Cardiac fibroblast (primary cell): ENCODE results near the gene ERI3.

Experiments
- DNase-seq, 2 donors: peaks; one replicate each; pipeline versions ENCODE4 v3.0.0 to v3.0.0-alpha.2; 2010; ENCODE audit warnings: low read depth in 2 of 2
- H3K4me3 ChIP-seq, 2 donors: replicated peaks in 1 of 2; 1 replicate in 1 of 2; 2 replicates in 1 of 2; pipeline ENCODE4 v1.5.1; 2011; ENCODE audit warnings: low read depth in 2 of 2, low read length in 2 of 2, mild to moderate bottlenecking in 2 of 2, moderate library complexity in 1 of 2
- TF ChIP-seq, protein P1 (sequence below): IDR thresholded peaks from one replicate; pipeline ENCODE4 v1.5.1; 2011; ENCODE audit warnings: low read depth, mild to moderate bottlenecking, low read length, inconsistent platforms

Gene ERI3

DNA sequence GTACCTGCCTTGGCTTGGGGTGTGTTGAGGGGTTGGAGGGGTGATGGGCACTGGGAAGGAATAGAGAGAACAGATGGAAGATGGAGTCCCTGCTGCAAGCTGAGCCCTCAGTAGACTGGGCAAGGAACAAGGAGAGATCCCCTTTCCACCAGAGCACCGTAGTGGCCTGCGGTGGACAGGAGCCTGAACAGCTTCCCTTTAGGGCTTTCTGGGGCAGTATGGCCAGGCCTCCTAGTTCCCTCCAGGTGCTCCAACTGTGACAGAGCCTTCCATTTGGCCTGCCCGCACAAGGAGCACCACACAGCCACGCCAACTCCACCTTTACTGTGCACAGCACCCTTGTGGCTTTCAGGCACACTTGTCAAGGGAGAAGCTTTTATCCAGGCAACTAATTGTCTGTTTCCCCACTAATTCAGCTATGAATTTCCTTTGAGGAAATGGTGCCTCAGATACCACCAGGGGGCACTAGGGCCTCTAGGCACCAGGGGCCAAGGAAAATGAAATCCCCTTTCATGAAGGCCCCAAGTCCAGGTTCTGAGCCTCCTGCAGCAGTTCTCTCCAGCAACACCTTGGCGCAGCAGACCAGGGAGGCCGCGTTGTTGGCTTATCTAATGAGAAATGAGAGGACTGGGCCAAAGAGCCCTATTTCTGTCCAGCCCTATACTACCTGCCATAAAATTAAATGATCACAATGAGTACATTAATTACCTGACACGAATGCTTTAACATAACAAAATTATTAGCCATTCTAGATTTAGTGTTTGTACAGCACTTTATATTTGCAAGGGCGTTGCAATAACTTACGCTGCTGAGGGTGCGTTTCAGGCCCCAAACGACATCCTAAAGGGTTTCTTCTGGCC lies 23.1 kb upstream of the ERI3 start:
- DNase-seq, result peak; percentile 74

DNA sequence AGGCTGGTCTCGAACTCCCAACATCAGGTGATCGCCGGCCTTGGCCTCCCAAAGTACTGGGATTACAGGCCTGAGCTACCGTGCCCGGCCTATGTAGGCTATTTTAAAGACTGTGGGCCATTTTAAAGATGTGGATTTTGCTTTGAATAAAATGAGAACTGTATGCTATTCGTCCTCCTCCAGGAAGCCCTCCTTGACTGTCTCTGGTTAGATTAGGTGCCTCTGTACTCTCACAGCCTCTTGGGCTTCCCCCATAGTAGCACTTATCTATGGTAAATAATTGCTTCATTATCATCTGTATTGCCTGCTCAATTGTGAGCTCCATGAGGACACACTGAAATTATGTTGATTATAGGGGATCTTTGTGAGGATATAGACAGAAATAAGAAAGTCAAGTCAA lies 20.5 kb upstream of the ERI3 start:
- H3K4me3 ChIP-seq, result no peak overlapping the region
- TF ChIP-seq, protein P1, sequence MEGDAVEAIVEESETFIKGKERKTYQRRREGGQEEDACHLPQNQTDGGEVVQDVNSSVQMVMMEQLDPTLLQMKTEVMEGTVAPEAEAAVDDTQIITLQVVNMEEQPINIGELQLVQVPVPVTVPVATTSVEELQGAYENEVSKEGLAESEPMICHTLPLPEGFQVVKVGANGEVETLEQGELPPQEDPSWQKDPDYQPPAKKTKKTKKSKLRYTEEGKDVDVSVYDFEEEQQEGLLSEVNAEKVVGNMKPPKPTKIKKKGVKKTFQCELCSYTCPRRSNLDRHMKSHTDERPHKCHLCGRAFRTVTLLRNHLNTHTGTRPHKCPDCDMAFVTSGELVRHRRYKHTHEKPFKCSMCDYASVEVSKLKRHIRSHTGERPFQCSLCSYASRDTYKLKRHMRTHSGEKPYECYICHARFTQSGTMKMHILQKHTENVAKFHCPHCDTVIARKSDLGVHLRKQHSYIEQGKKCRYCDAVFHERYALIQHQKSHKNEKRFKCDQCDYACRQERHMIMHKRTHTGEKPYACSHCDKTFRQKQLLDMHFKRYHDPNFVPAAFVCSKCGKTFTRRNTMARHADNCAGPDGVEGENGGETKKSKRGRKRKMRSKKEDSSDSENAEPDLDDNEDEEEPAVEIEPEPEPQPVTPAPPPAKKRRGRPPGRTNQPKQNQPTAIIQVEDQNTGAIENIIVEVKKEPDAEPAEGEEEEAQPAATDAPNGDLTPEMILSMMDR, result no peak
- DNase-seq, result no peak

More for the DNA sequence above, 23.1 kb upstream of the ERI3 start:
- no peak overlapping the region for H3K4me3 ChIP-seq
- TF ChIP-seq, protein P1, result peak; percentile 90

DNA sequence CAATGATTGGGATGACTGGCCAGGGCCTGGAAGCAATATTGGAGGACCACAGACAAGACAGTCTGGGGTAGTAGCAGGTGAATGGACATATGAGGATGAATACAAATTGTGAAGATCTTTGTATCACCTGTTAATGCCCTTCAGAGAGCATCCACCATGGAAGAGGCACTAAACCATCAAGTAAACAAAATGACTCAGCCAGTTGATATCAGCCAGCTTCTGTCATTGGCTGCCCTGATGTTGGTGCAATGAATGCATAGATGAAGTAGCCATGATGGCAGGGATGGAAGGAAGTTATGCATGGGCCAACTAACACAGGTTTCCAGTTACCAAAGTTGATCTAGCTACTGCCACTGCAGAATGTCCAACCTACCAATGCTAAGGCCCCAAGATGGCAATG lies 16.1 kb upstream of the ERI3 start:
- TF ChIP-seq, protein P1, result no peak

DNA sequence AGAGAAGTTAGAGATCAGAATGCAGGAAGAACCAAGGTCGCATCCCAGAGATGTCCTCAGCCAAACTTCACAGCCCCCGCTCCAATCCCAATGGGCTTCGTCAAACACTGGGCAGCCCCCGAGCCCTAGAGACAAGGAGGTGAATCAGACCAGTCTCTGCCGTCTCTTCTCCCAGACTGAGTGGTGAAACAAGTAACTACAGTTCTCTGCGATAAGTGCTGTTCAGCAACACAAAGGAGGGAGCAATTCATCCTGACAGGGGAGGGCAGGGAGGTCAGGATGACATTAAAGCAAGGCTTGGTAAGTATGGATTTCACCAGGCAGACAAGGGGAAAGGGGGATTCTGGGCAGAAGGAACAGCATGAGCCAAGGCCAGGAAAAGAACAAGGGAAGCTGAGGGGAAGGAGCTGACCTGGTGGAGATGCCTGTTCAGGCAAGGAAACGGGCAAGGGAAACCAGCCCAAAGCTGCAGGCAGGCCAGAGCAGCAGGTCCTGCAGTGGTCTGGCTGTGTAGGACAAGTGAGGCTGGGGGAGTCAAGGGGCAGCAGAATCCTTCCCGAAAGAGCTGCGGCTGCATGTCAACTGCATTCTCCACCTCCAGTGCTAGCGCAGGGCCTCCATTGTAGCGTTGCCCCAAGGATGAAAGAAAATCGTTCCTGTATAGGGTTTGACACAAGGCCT lies 13.6 kb upstream of the ERI3 start:
- TF ChIP-seq, protein P1, result no peak
- no peak overlapping the region for H3K4me3 ChIP-seq
- peak; percentile 5 to 14 for DNase-seq

More for the DNA sequence above, 16.1 kb upstream of the ERI3 start:
- H3K4me3 ChIP-seq, result no peak overlapping the region
- DNase-seq, result no peak

DNA sequence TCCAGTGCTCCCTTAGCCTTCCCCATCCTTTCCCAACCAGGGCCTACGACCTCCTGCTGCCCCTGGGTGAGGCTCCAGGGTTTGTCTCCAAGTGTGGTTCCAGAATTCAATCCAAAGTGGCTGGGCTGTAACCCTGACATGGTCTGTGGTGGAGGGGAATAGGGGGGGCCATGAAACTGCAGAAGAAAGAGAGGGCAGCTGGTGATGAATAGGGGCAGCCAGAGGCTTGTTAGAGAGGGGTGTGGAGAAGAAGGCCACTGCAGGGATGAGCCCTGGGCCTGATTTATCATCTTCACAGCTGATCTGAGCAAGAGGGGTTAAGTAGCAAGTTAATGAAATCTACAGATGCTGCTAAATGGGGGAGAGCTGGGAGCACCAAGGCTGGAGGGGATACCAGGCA lies 12.9 kb upstream of the ERI3 start:
- no peak for DNase-seq
- H3K4me3 ChIP-seq, result no peak overlapping the region
- TF ChIP-seq, protein P1, result no peak

DNA sequence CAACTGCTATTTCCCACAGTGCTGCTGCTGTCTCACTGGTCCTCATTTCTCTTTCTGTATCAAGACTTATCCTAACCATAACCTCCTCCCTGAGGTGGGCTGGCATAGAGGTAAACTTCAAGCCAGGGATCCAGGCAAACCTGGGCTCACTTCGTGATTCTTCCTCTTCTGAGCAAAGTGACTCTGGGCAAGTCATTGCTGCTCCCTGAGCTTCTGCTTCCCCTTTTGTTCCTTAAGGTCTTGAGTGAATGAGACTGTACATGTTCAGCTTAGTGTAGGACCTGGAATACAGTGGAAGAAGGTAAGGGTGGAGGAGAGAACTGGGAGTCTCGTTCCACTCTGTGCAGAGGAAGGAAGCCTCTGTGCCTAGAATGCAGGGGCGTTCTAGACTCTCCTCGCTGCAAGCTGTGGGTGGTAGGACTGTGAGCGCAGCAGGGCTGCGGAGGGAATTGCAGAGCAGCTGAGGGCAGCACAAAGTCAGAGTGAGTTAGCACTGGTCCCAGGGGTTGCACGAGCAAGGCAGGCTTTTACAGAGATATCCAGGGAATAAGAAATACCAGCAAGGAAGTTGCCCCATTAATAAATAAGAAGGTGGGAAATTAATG lies 11.4 kb upstream of the ERI3 start:
- DNase-seq, result no peak
- TF ChIP-seq, protein P1, result no peak
- H3K4me3 ChIP-seq, result no peak overlapping the region
